Adrenal gland (tissue), 5 donors: Measurements from ENCODE around the gene NR6A1.

ENCODE experiments used
- POLR2A ChIP-seq, 2 donors: fragments of 450-650 bp; IDR thresholded peaks; one replicate each; pipeline ENCODE4 v1.6.1; 2017; ENCODE audit warnings: antibody characterized with exemption in 2 of 2, mild to moderate bottlenecking in 2 of 2, moderate library complexity in 1 of 2
- TF ChIP-seq, protein P1 (sequence below), 6 experiments: fragments of 450-650 bp in 4 of 6; fragments of 200-600 bp in 2 of 6; sonication (generic) in 1 of 6; IDR thresholded peaks; 1 replicate in 5 of 6; 2 replicates in 1 of 6; pipeline versions ENCODE4 v1.5.1 to v1.8.0; 2016 to 2021; ENCODE audit warnings: antibody characterized with exemption in 6 of 6, mild to moderate bottlenecking in 2 of 6, moderate library complexity in 1 of 6
- donor health status: DM: no; HTN: no; CAD: no.

GRCh38 chr9:124500796-124501611 lies 270.1 kb downstream of the NR6A1 start:
- TF ChIP-seq, protein P1, sequence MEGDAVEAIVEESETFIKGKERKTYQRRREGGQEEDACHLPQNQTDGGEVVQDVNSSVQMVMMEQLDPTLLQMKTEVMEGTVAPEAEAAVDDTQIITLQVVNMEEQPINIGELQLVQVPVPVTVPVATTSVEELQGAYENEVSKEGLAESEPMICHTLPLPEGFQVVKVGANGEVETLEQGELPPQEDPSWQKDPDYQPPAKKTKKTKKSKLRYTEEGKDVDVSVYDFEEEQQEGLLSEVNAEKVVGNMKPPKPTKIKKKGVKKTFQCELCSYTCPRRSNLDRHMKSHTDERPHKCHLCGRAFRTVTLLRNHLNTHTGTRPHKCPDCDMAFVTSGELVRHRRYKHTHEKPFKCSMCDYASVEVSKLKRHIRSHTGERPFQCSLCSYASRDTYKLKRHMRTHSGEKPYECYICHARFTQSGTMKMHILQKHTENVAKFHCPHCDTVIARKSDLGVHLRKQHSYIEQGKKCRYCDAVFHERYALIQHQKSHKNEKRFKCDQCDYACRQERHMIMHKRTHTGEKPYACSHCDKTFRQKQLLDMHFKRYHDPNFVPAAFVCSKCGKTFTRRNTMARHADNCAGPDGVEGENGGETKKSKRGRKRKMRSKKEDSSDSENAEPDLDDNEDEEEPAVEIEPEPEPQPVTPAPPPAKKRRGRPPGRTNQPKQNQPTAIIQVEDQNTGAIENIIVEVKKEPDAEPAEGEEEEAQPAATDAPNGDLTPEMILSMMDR (IDR thresholded peaks at IDR 0.05) = no peak
- no peak for TF ChIP-seq POLR2A (IDR thresholded peaks at IDR 0.05)
